ENCODE measurements around the gene BTN1A1.

BTN1A1 gene

DNA sequence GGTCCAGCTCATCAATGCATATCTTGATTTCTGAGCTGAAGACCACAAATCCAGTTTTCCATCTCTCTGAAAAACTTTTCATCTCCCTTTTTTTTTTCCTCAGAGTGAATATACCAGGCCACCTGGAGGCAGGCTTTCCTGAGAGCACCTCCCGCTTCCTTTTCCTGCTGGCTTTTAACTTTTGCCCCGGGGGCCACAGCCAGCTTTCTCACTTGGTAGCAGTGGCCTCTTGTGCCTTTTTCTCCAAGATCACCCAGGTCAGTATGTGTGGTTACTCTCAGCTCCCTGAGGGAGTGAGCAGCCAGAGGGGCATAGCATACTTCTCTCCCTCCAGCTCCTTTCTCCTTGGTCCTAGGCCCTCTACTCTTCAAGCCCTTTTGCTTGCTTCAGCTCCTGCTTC is at the start of gene BTN1A1:
Gene BTN1A1, plus strand, starts transcription at position 202 of the 400 bp plus-strand sequence. CDS start 984 bp downstream, outside the sequence.
- TF ChIP-seq CTCF (IDR thresholded peaks at IDR 0.05; ENCODE audit: low read depth, low read length), result no peak
- H3K4me3 ChIP-seq (ENCODE audit: low read depth, low read length), result no peak within 1 kb of the TSS

DNA sequence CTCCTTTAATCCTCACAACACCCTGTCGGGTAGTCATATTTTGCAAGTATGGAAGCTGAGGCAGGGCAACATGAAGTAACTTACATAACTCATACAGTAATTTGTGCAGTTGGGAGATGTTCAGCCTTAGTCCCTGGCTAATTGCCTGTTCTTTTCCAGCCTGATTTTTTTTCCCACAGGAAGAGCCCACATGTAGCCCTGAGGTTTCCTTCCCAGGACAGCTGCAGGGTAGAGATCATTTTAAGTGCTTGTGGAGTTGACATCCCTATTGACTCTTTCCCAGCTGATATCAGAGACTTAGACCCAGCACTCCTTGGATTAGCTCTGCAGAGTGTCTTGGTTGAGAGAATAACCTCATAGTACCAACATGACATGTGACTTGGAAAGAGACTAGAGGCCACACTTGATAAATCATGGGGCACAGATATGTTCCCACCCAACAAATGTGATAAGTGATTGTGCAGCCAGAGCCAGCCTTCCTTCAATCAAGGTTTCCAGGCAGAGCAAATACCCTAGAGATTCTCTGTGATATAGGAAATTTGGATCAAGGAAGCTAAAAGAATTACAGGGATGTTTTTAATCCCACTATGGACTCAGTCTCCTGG is 47.4 kb upstream of the BTN1A1 start:
- no peak for TF ChIP-seq CTCF (IDR thresholded peaks at IDR 0.05; ENCODE audit: low read depth, low read length)

DNA sequence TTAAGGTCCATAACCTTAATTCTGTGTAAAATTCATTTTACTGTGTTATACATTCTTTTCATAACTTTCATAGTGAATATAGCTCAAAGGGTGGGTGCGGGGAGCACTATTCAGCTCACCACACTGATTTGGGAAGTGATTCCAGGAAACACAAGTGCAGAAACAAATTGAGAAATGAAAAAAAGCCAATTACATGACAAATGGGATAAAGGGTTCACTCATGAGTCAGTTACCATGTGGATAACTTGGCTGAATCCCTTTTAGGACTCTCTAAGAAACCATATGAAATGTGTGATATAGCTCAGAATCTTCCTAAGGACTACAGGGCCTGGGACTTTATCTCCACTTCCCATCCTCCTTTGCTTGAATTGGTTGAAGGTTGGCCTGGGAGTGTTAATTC is 45.5 kb upstream of the BTN1A1 start:
- no peak overlapping the region for H3K4me3 ChIP-seq (ENCODE audit: low read depth, low read length)
- TF ChIP-seq CTCF (IDR thresholded peaks at IDR 0.05; ENCODE audit: low read depth, low read length), result no peak

More for the DNA sequence above, 47.4 kb upstream of the BTN1A1 start:
- no peak overlapping the region for H3K4me3 ChIP-seq (ENCODE audit: low read depth, low read length)

- no peak overlapping the region for H3K4me3 ChIP-seq (ENCODE audit: low read depth, low read length)
- TF ChIP-seq CTCF (IDR thresholded peaks at IDR 0.05; ENCODE audit: low read depth, low read length), result no peak
Measured at GRCh38 chr6:26455357-26455970, 44.6 kb upstream of the BTN1A1 start.

- TF ChIP-seq CTCF (IDR thresholded peaks at IDR 0.05; ENCODE audit: low read depth, low read length), result no peak
- peak overlapping the region; percentile 39 for H3K4me3 ChIP-seq (ENCODE audit: low read depth, low read length)
Measured at GRCh38 chr6:26457264-26457805, 42.8 kb upstream of the BTN1A1 start.

DNA sequence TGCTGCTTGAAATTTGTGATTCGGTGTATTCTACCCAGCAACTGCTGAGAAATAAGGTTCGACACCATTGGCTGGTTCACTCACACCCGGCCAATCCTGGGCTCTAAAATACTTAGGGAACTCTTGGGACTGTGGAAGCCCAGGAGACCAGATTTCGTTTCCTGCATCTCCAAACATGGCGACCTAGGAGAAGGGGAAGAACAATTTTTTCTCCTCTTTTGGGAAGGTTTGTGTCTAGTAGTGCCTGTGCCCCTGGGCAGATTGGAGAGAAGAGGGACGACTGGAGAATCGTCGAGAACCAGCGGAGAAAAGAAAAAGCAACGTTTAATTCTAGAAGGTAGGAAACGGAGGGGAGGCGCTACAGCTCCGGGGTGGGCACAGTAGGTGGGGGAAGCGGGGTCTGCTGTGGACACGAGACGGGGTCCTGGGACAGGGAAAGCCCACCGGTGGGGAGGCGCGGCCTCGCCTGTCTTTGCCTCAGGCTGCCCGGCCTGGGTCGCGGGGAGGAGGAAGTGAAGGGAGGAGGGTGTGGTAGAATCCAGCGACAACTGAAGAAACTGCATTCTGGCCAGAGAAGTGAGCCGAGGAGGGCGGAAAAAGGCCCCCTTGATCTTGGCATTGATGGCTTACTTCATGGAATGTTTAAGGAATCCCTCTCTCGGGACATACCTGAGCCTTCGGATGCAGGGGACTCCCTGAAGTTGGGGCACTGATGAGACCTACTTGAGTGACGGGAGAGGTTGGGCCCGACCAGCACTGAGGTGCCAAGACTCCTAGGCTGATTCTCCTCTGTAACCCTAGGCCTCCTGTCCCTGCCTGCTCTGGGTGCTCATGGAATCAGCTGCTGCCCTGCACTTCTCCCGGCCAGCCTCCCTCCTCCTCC is 42.1 kb upstream of the BTN1A1 start, which contains the start of gene BTN2A1:
Gene BTN2A1, plus strand, starts transcription at position 150 of the 883 bp plus-strand sequence. Its CDS starts 682 bp downstream, at position 832.
- TF ChIP-seq CTCF (IDR thresholded peaks at IDR 0.05; ENCODE audit: low read depth, low read length), result no peak
- H3K4me3 ChIP-seq (ENCODE audit: low read depth, low read length), result peak within 1 kb of the TSS; percentile 92
